ENCODE data around the gene WDR64. TPM values are rescaled to one million over a fixed set of nuclear protein-coding genes. Genes with fewer than 3 reads are reported as not detected.
"Not testable (repeated sequence)": the region's sequence is repeated elsewhere in the genome, so short reads cannot be mapped to it uniquely, and the experiment has no call there.

WDR64 gene
- total RNA-seq, 1 donor from 2014 or later = not detected

DNA sequence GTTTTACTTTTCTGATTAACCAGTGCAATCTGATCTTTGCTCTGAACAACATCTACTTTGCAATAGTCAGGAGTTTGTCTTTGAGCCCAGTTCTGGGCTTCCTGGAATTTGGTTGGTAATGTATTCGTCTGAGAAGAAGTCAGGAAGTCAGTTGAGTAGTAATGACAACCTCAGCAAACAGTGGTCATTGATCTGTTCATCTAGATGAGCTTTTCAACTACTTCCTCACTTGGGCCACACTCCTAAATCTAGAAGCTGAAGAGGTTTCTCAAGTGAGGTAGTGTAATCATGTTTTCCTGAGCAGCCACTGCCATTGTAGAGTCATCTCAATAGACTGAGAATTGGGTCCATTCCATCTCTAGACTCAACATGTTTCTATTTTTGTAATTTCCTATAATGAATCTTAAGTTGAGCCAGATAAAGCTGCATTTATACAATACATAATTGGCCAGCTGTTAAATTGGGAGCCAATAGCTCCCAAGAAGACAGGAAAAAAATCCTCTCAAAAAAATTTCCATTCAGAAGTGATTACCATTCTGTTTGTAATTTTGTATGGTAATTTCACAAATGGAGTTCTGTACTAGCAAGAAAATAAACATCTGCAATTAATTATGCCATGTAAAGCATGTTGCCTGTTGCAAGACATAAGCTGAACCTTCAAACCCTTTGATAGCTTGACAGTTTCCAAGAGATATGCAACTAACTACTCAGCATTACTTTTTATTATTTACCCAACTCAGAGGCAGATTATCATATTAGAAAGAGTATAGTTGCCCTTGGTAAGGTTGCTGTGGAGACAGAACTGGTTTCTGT, 49.6 kb downstream of the WDR64 start:
- no peak for DNase-seq (ENCODE audit: low spot score)

DNA sequence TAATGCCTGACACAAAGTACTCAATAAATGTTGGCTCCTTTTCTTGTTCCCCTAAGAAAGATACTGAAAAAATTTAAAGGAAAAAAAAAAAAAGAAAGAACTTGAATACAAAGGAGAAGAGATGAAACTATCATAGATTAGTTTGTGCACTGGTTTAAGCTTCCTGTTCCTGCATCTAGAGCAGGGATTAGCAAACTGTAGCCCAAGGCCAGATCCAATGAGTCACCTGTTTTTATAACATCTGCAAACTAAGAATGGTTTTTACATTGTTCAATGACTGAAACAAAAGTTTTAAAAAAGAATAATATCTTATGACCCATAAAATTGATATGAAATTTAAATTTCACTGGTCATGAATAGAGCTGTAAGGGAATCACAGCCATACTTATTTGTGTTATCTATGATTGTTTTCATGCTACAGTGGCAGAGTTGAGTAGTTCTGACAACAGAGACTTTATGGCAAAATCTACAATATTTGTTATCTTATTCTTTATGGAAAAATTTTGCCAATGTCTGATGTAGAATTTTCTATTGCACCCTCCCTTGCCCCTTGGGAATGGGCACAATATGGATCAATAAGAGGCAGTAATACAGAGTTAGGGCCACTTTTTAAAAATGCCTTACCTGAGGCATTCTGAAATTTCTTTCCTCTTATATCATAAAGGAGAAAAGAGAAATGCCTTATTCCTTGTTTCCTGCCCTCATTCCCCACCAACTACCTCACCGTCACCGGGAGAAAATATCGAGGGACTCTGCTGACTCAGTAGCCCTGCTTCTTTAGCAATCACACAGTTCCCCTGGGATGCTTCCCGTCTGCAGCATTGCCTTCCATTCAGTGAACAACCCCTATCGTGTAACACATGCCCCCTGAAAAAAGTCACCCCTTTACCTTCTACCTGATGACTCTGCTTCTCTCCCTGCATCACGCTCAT, 50.6 kb downstream of the WDR64 start:
- no peak for DNase-seq (ENCODE audit: low spot score)

DNA sequence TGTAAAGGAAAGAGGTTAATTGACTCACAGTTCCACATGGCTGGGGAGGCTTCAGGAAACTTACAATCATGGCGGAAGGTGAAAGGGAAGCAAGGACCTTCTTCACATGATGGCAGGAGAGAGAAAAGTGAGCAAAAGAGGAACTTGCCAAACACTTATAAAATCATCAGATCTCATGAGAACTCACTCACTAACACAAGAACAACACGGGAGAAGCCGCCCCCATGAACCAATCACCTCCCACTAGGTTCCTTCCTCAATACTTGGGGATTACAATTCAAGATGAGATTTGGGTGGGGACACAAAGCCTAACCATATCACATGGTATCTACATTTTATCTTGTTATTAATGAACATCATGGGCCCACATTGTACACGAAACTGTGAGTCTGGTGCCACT, 51.7 kb downstream of the WDR64 start:
- DNase-seq (ENCODE audit: low spot score) = not testable (repeated sequence)

DNA sequence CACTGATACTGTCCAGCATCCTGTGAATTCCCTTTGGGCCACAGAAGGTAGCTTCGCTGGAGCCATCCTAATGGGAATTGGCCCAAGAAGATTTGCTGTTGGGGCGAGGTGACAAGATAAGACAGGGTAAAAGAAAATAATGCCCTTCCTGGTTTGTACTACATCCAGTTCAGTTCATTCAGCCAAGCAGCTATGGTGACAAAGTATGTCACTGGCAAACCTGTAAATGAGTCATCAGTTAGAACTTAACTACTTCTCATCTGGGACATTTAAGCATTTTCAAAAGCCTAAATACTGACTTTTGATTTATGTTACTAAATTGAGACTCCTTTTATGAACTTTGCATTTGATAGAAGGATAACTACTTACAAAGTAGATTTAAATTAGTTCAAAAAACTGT, 54.2 kb downstream of the WDR64 start:
- no peak for DNase-seq (ENCODE audit: low spot score)

DNA sequence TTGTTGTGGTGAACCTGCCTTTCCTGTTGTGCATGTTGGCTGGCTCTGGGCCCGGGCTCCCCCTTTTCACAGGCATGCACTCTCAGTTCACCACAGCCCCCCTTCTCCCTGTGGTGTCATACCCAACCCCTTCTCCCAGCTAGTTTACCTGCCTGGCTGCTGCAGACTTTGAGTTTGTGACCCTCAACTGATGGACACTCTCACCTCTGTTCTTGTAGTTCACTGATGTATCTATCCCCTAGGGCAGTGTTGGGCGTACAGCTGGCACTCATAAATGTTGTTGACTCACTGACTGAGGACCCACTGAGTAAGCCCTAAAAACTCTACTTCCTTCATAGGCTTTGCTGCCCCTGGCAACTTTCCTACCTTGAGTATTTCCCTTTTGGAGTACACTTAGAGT, 54.9 kb downstream of the WDR64 start:
- no peak for DNase-seq (ENCODE audit: low spot score)

DNA sequence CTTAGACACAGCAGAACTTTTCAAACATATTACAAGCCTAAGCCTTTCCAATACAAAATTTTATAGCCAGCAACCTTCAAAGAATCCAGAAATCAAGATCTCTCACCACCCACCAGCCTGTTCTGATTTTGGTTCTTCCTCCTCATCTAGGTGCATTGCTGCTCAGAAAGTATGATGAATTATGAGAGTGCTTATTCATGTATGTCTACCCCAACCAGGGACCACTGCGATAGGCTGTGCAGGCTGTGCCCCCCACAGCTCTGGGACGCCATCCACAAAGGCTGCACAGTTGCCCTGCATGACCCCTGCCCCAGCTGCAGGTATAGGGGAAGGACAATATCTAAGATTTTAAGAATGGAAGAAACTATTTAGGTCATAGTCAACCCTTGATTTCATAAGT, 55.4 kb downstream of the WDR64 start:
- DNase-seq (ENCODE audit: low spot score) = no peak

DNA sequence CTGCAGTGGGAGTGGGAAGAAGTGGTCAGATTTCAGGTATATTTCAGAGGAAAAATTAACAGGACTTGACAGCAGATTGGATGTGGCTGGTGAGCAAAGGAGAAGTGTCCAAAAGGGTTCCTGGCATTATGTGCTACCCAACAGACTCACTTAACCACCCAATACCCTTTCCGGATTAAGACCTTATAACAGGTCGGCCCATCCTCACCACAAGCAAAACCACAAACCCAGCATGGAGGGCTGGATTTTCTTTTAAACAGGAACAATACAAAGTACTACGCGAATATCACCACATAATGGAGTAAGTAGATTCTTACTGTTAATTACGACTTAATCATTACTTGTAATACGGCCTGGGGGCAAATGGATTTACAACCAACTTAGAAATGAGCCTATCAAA, 59.2 kb downstream of the WDR64 start:
- no peak for DNase-seq (ENCODE audit: low spot score)

DNA sequence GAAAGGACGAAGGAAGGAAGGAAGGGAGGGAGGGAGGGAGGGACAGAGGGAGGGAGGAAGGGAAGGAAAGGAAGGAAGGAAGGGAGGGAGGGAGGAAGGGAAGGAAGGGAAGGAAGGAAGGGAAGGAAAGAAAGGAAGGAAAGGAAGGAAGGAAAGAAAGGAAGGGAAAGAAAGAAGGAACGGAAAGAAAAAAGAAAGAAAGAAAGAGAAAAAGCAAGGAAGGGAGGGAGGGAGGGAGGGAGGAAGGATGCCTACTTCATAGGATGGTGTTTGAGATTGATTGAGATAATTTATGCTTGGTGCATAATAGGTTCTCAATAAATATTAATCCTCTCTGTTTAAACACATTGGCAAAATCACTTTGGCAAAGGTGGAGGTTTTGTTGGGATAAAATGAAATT, 61.2 kb downstream of the WDR64 start:
- no peak for DNase-seq (ENCODE audit: low spot score)

DNA sequence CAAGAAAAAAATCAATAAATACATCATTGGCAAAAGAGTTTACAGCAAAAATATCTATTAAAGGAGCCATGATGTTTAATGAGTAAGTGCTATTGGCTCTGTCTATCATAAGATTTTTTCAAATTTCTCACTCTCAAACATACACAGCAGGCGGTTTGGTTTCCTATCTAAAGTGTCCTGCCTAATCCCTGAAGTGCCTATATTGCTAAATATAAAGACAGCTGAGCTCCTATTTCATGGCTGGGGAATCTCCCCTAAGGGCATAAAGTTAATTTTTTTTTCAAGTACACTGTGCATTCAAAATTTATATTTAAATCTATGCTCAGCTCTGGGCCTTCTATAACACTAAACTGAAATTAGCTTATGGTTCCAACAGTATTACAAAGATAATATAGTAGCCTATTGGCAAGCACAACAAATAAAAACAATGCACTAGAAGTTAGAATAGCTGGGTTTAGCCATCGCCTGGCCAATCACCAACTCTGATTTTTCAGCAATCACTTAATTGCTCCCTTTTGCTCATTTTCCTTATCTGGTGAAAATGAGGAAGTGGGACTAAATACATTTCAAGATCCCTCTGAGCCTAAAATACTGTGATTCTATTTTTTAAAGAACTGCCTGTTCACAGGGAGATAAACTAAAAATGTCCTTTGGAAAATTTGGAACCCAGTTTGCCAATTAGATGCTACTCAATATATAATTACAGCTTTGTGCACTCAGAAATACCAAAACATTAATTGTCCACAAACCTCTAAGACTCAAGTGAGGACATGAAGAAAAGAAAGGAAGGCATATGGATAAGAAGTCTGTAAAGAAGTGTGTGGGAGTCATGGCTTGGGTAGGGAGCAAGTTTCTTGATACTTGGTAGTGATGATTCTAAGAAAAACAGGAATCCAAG, 62.5 kb downstream of the WDR64 start:
- no peak for DNase-seq (ENCODE audit: low spot score)

DNA sequence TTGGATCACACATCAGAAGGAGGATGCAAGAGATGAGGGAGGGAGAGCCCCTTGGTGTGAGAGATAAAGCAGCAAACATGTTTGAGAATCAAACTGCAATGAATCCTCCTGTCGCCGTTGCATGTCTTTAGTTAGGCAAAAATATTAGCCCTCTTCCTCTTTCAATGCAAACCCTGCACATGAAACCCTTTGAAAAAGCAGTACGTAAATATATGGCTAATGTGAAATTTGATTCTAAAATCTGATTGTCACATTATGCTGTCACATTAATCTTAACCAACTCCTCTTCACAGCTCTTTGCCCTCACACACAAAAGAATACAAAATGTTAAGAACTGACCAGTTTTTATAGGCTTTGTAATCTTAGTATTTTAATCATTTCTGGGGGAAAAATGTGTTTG, 63.4 kb downstream of the WDR64 start:
- DNase-seq (ENCODE audit: low spot score) = no peak

DNA sequence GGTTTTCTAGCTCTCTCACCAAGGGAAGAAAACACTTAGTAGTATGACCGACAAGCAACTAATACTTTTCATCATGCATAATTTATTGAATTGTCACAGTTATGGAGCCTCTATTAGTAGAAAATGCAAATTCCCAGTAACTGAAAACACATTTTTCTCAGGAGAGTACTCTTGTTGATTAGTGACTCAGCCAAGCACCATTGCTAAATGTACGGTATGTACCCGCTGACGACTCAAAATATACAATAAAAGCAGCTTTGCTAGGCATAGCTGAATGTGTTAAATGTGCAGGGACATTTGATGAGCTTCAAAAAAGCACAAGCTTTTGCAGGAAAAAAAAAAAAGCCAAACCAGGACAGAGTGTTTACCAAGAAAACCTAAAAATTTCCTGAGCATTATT, 63.9 kb downstream of the WDR64 start:
- no peak for DNase-seq (ENCODE audit: low spot score)

DNA sequence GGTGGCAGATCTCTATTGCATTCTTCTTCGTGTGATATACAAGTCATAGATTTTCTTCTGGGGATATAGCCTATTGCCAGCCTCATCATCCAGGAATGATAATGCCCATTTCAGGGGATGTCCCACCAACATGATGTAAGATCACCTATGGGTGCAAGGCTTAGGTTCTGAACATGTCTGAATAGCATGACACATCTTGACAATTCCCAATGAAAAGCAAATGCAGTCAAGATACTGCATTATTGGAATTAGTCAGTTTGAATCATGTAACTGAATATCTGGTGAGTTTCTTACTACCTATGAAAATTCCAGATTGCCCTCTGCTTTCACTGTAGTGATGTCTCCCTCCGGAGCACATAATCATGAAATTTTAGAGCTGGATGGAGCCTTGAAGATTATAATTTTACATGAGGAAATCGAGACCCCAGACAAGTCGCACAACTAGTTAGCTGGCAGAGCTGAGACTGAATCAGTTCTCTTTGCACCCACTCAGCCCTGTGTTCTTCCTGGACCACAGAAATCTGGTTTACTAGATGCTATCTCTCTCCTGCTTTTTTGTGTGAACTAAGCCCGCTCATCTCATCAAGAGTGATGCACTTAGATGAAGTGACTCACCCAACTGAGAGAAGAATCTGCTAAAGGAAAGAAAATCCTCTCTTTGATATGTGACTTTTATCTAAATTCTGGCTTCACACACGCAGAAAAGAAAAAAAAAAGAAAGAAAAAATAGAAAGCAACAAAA, 65.0 kb downstream of the WDR64 start:
- no peak for DNase-seq (ENCODE audit: low spot score)

DNA sequence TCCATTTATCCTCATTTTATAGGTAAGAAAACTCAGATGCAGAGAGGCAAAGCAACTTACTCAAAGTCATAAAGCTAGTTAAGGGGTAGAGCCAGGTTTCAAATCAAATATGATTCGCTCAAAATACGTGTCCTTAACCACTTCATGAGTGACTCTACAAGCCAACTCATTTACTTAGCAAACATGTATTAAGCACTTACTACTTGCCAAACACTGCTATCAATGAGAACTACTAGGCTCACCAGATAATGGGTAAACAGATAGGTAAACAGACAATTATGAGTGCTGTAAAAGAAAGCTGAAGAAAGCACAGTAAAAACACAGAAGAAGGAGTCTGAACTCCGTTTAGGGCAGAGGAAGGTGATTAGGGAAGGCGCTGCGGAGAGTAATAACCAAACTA, 65.9 kb downstream of the WDR64 start:
- DNase-seq (ENCODE audit: low spot score) = no peak

DNA sequence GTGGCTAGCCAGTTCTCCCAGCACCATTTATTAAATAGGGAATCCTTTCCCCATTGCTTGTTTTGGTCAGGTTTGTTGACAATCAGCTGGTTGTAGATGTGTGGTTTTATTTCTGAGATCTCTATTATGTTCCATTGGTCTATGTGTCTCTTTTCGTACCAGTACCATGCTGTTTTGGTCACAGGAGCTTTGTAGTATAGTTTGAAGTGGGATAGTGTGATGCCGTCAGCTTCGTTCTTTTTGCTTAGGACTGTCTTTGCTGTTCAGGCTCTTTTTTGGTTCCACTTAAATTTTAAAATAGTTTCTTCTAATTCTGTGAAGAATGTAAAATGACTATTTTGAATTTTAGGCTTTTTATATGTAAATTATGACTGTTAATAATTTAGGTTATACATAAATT, 68.9 kb downstream of the WDR64 start:
- no peak for DNase-seq (ENCODE audit: low spot score)

DNA sequence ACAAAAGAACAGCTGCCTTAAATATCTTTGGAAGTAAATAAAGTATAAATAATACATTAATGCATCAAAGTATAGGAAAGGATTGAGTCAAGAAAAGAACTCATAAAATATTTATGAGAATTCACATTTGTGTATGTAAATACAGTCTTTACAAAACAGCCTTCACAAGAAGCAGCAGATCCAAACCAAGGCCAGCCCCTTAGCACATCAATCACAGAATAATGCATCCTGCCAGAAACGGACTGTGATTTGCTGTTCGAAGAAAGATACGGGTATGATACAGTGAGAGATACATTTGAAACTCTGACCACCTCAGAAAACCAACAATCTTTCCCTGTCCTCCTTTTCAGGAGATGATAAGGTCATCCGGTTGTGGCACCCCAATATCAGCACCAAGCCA, 70.9 kb downstream of the WDR64 start:
- DNase-seq (ENCODE audit: low spot score) = no peak

DNA sequence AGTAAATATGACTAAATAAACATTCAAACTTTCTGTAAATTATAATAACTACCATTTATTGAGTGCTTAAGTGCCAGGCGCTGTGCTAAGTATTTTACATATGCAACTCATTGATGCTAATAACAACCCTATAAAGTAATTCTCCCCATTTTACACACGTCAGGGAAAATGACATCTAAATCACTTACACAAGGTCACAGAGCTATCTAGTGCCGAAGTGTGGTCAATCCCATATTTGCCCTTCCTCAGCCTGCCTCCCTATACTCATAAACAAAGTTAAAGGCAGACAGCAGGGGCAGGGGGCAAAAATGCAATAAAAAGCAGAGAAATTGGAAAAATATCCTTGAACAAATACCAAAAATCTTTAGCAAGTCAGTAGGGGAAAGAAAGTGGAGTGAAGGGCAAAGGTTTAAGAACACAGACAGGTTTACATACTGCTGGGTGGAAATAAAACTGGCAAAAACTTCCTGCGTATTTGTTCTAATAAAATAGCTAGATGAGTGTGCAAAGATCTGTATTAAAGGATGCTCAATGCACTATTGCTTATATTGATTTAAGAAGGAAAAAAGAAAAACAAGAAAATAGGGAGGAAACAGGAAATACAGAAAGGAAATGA, 72.8 kb downstream of the WDR64 start:
- DNase-seq (ENCODE audit: low spot score) = no peak

DNA sequence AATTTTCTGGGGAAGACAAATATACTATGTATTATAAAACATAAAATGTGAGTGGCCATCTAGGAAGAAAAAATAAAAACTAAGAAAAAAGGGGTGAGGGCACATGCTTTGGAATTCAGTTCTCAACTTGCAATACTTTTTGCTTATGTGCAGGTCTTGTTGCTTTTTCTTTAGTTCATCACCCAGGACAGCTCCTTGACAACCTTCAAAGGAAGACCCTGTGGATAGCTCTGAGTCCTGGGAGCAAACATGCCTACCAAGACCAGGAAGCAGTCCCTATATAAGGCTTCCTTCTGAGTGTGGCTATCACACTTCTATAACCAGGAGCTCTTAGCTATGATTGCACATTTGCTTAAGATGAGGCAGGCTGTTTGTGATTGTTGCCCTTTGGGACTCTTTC, 78.0 kb downstream of the WDR64 start:
- no peak for DNase-seq (ENCODE audit: low spot score)

DNA sequence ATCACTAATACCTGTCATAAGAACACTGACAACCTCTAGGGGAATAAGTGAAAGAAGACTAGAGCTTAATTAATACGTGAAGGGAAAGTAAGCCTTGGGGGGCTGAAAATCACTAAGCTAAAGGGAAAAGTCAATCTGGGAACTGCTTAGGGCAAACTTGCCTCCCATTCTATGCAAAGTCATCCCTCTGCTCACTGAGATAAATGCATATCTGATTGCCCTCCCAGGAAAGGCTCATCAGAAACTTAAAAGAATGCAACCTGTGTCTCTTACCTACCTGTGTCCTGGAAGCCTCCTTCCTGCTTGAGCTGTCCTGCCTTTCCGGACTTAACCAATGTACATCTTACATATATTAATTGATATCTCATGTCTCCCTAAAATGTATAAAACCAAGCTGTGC, 81.8 kb downstream of the WDR64 start:
- no peak for DNase-seq (ENCODE audit: low spot score)

DNA sequence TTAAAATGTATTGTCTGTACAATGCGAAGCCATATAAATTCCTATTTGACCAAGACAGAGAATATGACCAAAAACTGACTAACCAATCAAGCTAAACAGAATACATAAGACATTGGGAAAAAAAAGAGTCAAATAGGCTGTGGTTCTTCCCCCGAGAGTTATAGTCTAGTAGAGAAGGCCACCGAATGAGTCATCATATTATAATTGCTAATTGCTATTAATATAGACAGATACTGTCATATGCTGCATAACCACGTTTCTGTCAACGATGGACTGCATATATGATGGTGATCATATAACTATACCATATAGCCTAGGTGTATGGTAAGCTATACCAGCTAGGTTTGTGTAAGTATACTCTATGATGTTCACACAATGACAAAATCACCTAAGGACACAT, 82.5 kb downstream of the WDR64 start:
- no peak for DNase-seq (ENCODE audit: low spot score)

DNA sequence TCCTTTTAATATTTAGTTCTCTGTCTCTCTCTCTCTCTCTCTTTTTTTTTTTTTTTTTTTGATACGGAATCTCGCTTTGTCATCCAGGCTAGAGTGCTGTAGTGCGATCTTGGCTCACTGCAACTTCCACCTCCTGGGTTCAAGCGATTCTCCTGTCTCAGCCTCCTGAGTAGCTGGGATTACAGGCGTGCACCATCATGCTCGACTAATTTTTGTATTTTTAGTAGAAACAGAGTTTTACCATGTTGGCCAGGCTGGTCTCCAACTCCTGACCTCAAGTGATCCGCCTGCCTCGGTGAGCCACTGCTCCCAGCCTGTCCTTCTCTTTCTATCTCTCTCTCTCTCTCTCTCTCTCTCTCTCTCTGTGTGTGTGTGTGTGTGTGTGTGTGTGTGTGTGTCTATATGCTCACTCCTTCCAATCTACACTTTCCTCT, 83.4 kb downstream of the WDR64 start:
- DNase-seq (ENCODE audit: low spot score) = not testable (repeated sequence)

DNA sequence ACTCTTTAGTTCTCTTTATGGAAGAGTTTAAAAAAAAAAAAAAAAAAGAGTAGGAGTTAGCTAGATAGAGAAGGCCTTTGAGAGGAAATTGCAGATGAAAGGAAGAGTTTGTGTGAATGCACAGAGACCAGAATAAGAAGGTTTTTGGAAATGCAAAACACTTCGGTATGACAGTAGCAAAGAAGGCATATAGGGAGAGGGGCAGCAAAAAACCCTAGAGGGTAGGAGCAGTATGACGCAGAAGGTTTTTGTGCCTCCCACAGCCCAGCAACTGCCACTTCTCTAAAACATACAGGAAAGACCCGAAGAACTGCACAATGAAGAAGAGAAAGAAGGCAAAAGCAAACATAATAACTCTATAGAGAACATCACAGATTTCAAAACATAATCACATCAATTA, 84.3 kb downstream of the WDR64 start:
- no peak for DNase-seq (ENCODE audit: low spot score)
